ENCODE measurements around the gene ANKRD66. TPM values are rescaled to one million over a fixed set of nuclear protein-coding genes. Genes with fewer than 3 reads are reported as not detected.

ANKRD66 gene
- total RNA-seq, 6 experiments from 2014 or later: not detected

DNA sequence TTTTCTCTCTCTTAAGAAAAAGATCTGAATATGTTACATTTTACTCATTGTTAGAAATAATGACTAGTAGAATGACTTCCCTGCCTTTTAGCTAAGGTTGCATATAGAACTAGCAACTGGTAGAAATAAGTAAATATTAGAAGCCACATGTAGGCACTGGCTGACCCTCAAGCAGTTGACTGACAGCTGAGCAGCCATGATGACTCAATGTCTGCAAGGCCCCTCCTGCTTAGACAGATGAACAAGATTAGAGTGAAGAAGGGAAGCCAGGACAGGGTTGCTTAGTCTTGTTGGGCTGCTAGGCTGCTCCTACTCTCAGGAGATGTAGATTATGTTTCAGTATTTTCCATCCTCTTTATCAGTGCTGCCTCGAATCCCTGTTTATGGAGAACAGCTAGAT, 52.9 kb downstream of the ANKRD66 start:
- no peaks in the 10 kb centered on the region; the same call in 1 of the 2 replicates for H3K27me3 Mint-ChIP-seq (ENCODE audit: insufficient read depth)
- no peaks in the 10 kb centered on the region for H3K36me3 Mint-ChIP-seq (ENCODE audit: low read depth)
- DNase-seq: no peak
- no peaks in the 10 kb centered on the region for H3K4me1 Mint-ChIP-seq (ENCODE audit: low read depth)
- no peak overlapping the region for H3K4me3 Mint-ChIP-seq
- TF ChIP-seq, protein P1, sequence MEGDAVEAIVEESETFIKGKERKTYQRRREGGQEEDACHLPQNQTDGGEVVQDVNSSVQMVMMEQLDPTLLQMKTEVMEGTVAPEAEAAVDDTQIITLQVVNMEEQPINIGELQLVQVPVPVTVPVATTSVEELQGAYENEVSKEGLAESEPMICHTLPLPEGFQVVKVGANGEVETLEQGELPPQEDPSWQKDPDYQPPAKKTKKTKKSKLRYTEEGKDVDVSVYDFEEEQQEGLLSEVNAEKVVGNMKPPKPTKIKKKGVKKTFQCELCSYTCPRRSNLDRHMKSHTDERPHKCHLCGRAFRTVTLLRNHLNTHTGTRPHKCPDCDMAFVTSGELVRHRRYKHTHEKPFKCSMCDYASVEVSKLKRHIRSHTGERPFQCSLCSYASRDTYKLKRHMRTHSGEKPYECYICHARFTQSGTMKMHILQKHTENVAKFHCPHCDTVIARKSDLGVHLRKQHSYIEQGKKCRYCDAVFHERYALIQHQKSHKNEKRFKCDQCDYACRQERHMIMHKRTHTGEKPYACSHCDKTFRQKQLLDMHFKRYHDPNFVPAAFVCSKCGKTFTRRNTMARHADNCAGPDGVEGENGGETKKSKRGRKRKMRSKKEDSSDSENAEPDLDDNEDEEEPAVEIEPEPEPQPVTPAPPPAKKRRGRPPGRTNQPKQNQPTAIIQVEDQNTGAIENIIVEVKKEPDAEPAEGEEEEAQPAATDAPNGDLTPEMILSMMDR (IDR thresholded peaks at IDR 0.05): no peak
- no peak overlapping the region for H3K27ac Mint-ChIP-seq
- H3K9me3 Mint-ChIP-seq: peaks cover 10% of the 10 kb centered on the region; the same call in 1 of the 2 replicates

DNA sequence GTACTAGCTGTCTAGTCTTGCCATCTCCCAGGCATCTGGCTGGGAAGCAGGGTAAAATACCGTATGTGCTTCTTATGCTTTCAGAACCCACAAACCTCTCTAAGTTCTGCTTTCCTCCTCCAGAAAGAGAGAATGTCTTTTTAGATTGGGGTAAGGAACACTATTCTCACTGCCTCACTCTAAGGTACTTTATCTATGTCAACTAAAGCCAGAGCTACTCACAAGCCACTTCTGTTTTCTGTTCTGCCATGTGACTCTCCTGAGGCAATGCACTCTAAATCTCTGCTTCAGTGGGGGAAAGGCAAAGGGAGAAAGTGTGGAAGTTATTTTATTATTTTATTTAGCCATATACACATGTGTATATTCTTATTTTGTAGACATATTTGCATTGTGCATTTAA, 62.1 kb downstream of the ANKRD66 start:
- TF ChIP-seq, protein P1 (IDR thresholded peaks at IDR 0.05): no peak
- Mint-ChIP-seq H3K4me1 (ENCODE audit: low read depth) (no peaks in the 10 kb centered on the region), H3K36me3 (ENCODE audit: low read depth) (no peaks in the 10 kb centered on the region), H3K9me3 (peaks cover 11% of the 10 kb centered on the region), H3K27ac (no peak overlapping the region), H3K27me3 (ENCODE audit: insufficient read depth) (no peaks in the 10 kb centered on the region), H3K4me3 (no peak overlapping the region)
- no peak for DNase-seq

Other genes with a start within 250 kb of the ANKRD66 start
- gene CYP39A1, start 94.1 kb upstream of the ANKRD66 start, total RNA-seq (2021; fragmentation: NEBNext Ultra II Directional; extraction: Animal tissue kit (Norgen Biotek cat#: 25700)): not detected
- under 1 TPM in 4 of 6 experiments, not detected in 2; 0.07 to 0.57 (median 0.39) TPM for gene SLC25A27, start 94.0 kb upstream of the ANKRD66 start, total RNA-seq (2021; fragmentation: NEBNext Ultra II Directional; extraction: Animal tissue kit (Norgen Biotek cat#: 25700))
- gene TDRD6, start 59.0 kb upstream of the ANKRD66 start, total RNA-seq (2021; fragmentation: NEBNext Ultra II Directional; extraction: Animal tissue kit (Norgen Biotek cat#: 25700)): not detected
- gene PLA2G7, start 11.6 kb upstream of the ANKRD66 start, total RNA-seq (2021; fragmentation: NEBNext Ultra II Directional; extraction: Animal tissue kit (Norgen Biotek cat#: 25700)): not detected
- not detected for gene MEP1A, start 46.5 kb downstream of the ANKRD66 start, total RNA-seq (2021; fragmentation: NEBNext Ultra II Directional; extraction: Animal tissue kit (Norgen Biotek cat#: 25700))
- under 1 TPM in 4 of 6 experiments, not detected in 2; 0.06 to 0.26 (median 0.20) TPM for gene ADGRF5, start 175.0 kb downstream of the ANKRD66 start, total RNA-seq (2021; fragmentation: NEBNext Ultra II Directional; extraction: Animal tissue kit (Norgen Biotek cat#: 25700))